C1 segment of cervical spinal cord (tissue), 14 donors: ENCODE results near the gene SUPT3H.
"Not testable (repeated sequence)": the region's sequence is repeated elsewhere in the genome, so short reads cannot be mapped to it uniquely, and the experiment has no call there.

ENCODE experiments used
- DNase-seq, 14 donors: peaks; one replicate each; lab custom pipeline; 2025; lab: John Stamatoyannopoulos, UW

Gene SUPT3H

GRCh38 chr6:45326698-45327417 lies 50.9 kb downstream of the SUPT3H start:
- DNase-seq, result no peak

GRCh38 chr6:45323656-45324224 lies 54.0 kb downstream of the SUPT3H start:
- DNase-seq, result no peak

- no peak for DNase-seq
Observed at GRCh38 chr6:45320349-45320748, 57.4 kb downstream of the SUPT3H start.

- DNase-seq, result no peak
Observed at GRCh38 chr6:45314146-45314545, 63.6 kb downstream of the SUPT3H start.

- no peak for DNase-seq
Observed at GRCh38 chr6:45310118-45310788, 67.5 kb downstream of the SUPT3H start.

GRCh38 chr6:45305546-45305945 lies 72.2 kb downstream of the SUPT3H start:
- no peak for DNase-seq

- no peak for DNase-seq
Observed at GRCh38 chr6:45302832-45303231, 74.9 kb downstream of the SUPT3H start.

- DNase-seq, result no peak
Observed at GRCh38 chr6:45301348-45302142, 76.2 kb downstream of the SUPT3H start.

GRCh38 chr6:45300736-45301135 lies 77.0 kb downstream of the SUPT3H start:
- no peak for DNase-seq

GRCh38 chr6:45299096-45299581 lies 78.6 kb downstream of the SUPT3H start:
- no peak for DNase-seq

- no peak for DNase-seq
Observed at GRCh38 chr6:45297320-45297719, 80.4 kb downstream of the SUPT3H start.

- not testable (repeated sequence) for DNase-seq
Observed at GRCh38 chr6:45294065-45294701, 83.6 kb downstream of the SUPT3H start.

GRCh38 chr6:45293306-45293705 lies 84.4 kb downstream of the SUPT3H start:
- no peak for DNase-seq

GRCh38 chr6:45289751-45290514 lies 87.8 kb downstream of the SUPT3H start:
- no peak for DNase-seq

GRCh38 chr6:45286707-45287106 lies 91.0 kb downstream of the SUPT3H start:
- not testable (repeated sequence) for DNase-seq

- DNase-seq, result no peak
Observed at GRCh38 chr6:45278367-45278766, 99.4 kb downstream of the SUPT3H start.

- DNase-seq, result not testable (repeated sequence)
Observed at GRCh38 chr6:45277741-45278140, 100.0 kb downstream of the SUPT3H start.

GRCh38 chr6:45275358-45275757 lies 102.4 kb downstream of the SUPT3H start:
- no peak for DNase-seq

- DNase-seq, result no peak
Observed at GRCh38 chr6:45272626-45273025, 105.1 kb downstream of the SUPT3H start.

GRCh38 chr6:45265246-45265645 lies 112.5 kb downstream of the SUPT3H start:
- DNase-seq, result no peak

- no peak for DNase-seq
Observed at GRCh38 chr6:45260696-45261095, 117.0 kb downstream of the SUPT3H start.
